SK-N-SH (cell line): ENCODE results near the gene BCAR3. TPM values are rescaled to one million over a fixed set of nuclear protein-coding genes. Genes with fewer than 3 reads are reported as not detected.

ENCODE experiments used
- CTCF ChIA-PET: fragments of 300-600, 350-600 bp; formaldehyde crosslinking; extraction: SDS; loops from one replicate; lab custom pipeline; 2021; lab: Yijun Ruan, JAX
- POLR2A ChIA-PET: fragments of 350-600 bp; sonication (Branson Sonifier 250); formaldehyde crosslinking; extraction: SDS; loops from one replicate; lab custom pipeline; 2020; ENCODE audit warnings: antibody characterized with exemption, inconsistent platforms; lab: Yijun Ruan, JAX
- DNase-seq: peaks from one replicate; pipeline ENCODE4 v3.0.0; 2012
- H2AFZ ChIP-seq: fragments of 200-600 bp; sonication (generic); 2 replicates; pipeline ENCODE4 v1.8.1; 2016; ENCODE audit warnings: antibody characterized with exemption, mild to moderate bottlenecking, low read depth
- H3F3A ChIP-seq: fragments of 200-600 bp; sonication (generic); replicated peaks from 2 replicates; pipeline ENCODE3; 2016; ENCODE audit warnings: antibody characterized with exemption, mild to moderate bottlenecking; ENCODE audit not compliant: insufficient read depth
- H3K27ac ChIP-seq, 2 experiments: fragments of 200-500 bp in 1 of 2; fragments of 200-600 bp in 1 of 2; sonication (Bioruptor generic) in 1 of 2; sonication (generic), shearing (Covaris generic) in 1 of 2; 2 replicates each; pipeline versions ENCODE4 v1.5.1 to v1.6.1; 2014 to 2016; ENCODE audit warnings: low read depth in 2 of 2, inconsistent platforms in 1 of 2, low read length in 1 of 2, mild to moderate bottlenecking in 1 of 2, mixed read lengths in 1 of 2
- H3K27me3 ChIP-seq: fragments of 200-600 bp; sonication (generic), shearing (Covaris generic); 2 replicates; pipeline ENCODE4 v1.6.1; 2016; ENCODE audit warnings: mixed run types; ENCODE audit not compliant: insufficient read depth
- H3K36me3 ChIP-seq, 2 experiments: fragments of 200-500 bp in 1 of 2; fragments of 200-600 bp in 1 of 2; sonication (Bioruptor generic) in 1 of 2; sonication (generic) in 1 of 2; replicated peaks in 1 of 2; 2 replicates each; pipeline versions ENCODE3 to v1.5.1; 2014 to 2016; ENCODE audit warnings: low read length in 1 of 2, mild to moderate bottlenecking in 1 of 2; ENCODE audit not compliant: insufficient read depth in 2 of 2, control insufficient read depth in 1 of 2
- H3K4me1 ChIP-seq, 2 experiments: fragments of 200-500 bp in 1 of 2; fragments of 200-600 bp in 1 of 2; sonication (Bioruptor generic) in 1 of 2; sonication (generic), shearing (Covaris generic) in 1 of 2; 2 replicates each; pipeline versions ENCODE4 v1.5.1 to v1.6.1; 2014 to 2016; ENCODE audit warnings: low read depth in 1 of 2, low read length in 1 of 2, mixed run types in 1 of 2; ENCODE audit not compliant: insufficient read depth in 2 of 2, control insufficient read depth in 1 of 2
- H3K4me2 ChIP-seq: fragments of 200-600 bp; sonication (generic), shearing (Covaris generic); 2 replicates; pipeline ENCODE4 v1.6.1; 2017; ENCODE audit warnings: mixed run types
- H3K4me3 ChIP-seq, 2 experiments: fragments of 200-500 bp in 1 of 2; fragments of 200-600 bp in 1 of 2; sonication (Bioruptor generic) in 1 of 2; sonication (generic), shearing (Covaris generic) in 1 of 2; 2 replicates each; pipeline versions ENCODE4 v1.5.1 to v1.8.1; 2014 to 2016; ENCODE audit warnings: low read depth in 2 of 2, inconsistent platforms in 1 of 2, low read length in 1 of 2, mild to moderate bottlenecking in 1 of 2, mixed read lengths in 1 of 2, moderate library complexity in 1 of 2
- H3K79me2 ChIP-seq: fragments of 200-600 bp; sonication (generic); 2 replicates; pipeline ENCODE4 v1.8.1; 2017; ENCODE audit warnings: mild to moderate bottlenecking; ENCODE audit not compliant: insufficient read depth
- H3K9ac ChIP-seq: fragments of 200-600 bp; sonication (generic); 2 replicates; pipeline ENCODE4 v1.6.1; 2017; ENCODE audit warnings: mixed run types
- H3K9me2 ChIP-seq: fragments of 200-600 bp; sonication (generic); 2 replicates; pipeline ENCODE4 v1.6.1; 2017; ENCODE audit warnings: mixed run types
- H3K9me3 ChIP-seq: fragments of 200-600 bp; sonication (generic); 2 replicates; pipeline ENCODE4 v1.6.1; 2017; ENCODE audit warnings: mixed run types, mild to moderate bottlenecking, moderate library complexity
- H4K20me1 ChIP-seq: fragments of 200-600 bp; sonication (generic); 2 replicates; pipeline ENCODE4 v1.6.1; 2017; ENCODE audit warnings: mild to moderate bottlenecking, mixed run types; ENCODE audit not compliant: insufficient read depth
- CHD2 ChIP-seq: fragments of 150-350 bp; IDR thresholded peaks from 2 replicates; pipeline ENCODE4 v1.6.1; 2018; ENCODE audit warnings: low read length; ENCODE audit not compliant: partially characterized antibody
- CTCF ChIP-seq: fragments of 200-600 bp; sonication (generic); IDR thresholded peaks from 2 replicates; pipeline ENCODE4 v1.6.1; 2017; ENCODE audit warnings: antibody characterized with exemption, mild to moderate bottlenecking, moderate library complexity
- ELF1 ChIP-seq: IDR thresholded peaks from 2 replicates; pipeline ENCODE4 v1.4.0; 2012
- FOXM1 ChIP-seq: IDR thresholded peaks from 2 replicates; pipeline ENCODE4 v1.4.0; 2012; ENCODE audit warnings: low read depth, mild to moderate bottlenecking
- GABPA ChIP-seq: IDR thresholded peaks from 2 replicates; pipeline ENCODE4 v1.4.0; 2012; ENCODE audit warnings: low read depth, mild to moderate bottlenecking
- IRF3 ChIP-seq: fragments of 150-350 bp; IDR thresholded peaks from 2 replicates; pipeline ENCODE4 v1.6.1; 2016; ENCODE audit warnings: mild to moderate bottlenecking, low read depth, low read length
- JUND ChIP-seq: IDR thresholded peaks from 2 replicates; pipeline ENCODE4 v1.4.0; 2012
- MAX ChIP-seq: IDR thresholded peaks from 2 replicates; pipeline ENCODE4 v1.4.0; 2012; ENCODE audit warnings: low read depth
- MEF2A ChIP-seq: IDR thresholded peaks from 2 replicates; pipeline ENCODE4 v1.4.0; 2012; ENCODE audit warnings: low read depth, borderline replicate concordance
- MXI1 ChIP-seq: IDR thresholded peaks from 2 replicates; pipeline ENCODE4 v1.6.1; 2012; ENCODE audit warnings: mild to moderate bottlenecking, low read depth, low read length, improper control_type of control experiment
- NRF1 ChIP-seq: IDR thresholded peaks from 2 replicates; pipeline ENCODE4 v1.6.1; 2012; ENCODE audit warnings: low read depth, mild to moderate bottlenecking, low read length
- PBX3 ChIP-seq: IDR thresholded peaks from 2 replicates; pipeline ENCODE4; 2012
- RAD21 ChIP-seq: IDR thresholded peaks from 2 replicates; pipeline ENCODE4 v1.6.1; 2012; ENCODE audit warnings: mild to moderate bottlenecking, low read length
- RCOR1 ChIP-seq: fragments of 150-350 bp; IDR thresholded peaks from 2 replicates; pipeline ENCODE4 v1.6.1; 2017; ENCODE audit warnings: antibody characterized with exemption, low read length
- SMC3 ChIP-seq: IDR thresholded peaks from 2 replicates; pipeline ENCODE4 v1.6.1; 2012; ENCODE audit warnings: low read depth, low read length, improper control_type of control experiment
- TAF1 ChIP-seq: IDR thresholded peaks from 2 replicates; pipeline ENCODE4 v1.6.1; 2012; ENCODE audit warnings: low read depth, mild to moderate bottlenecking, low read length, moderate library complexity, borderline replicate concordance
- TCF12 ChIP-seq: IDR thresholded peaks from 2 replicates; pipeline ENCODE4 v1.4.0; 2012
- USF1 ChIP-seq: IDR thresholded peaks from 2 replicates; pipeline ENCODE4 v1.4.0; 2012; ENCODE audit warnings: low read depth, borderline replicate concordance
- USF2 ChIP-seq: fragments of 150-350 bp; IDR thresholded peaks from 2 replicates; pipeline ENCODE4 v1.6.1; 2017; ENCODE audit warnings: antibody characterized with exemption, low read length, low read depth, borderline replicate concordance
- YY1 ChIP-seq: IDR thresholded peaks from 2 replicates; pipeline ENCODE4 v1.4.0; 2012; ENCODE audit warnings: low read depth, mild to moderate bottlenecking
- WGBS: methylation state at CpG from one replicate; pipeline ENCODE4 v1.1.6; 2017; ENCODE audit warnings: low lambda C conversion rate; 5-methylcytosine and 5-hydroxymethylcytosine counted together
- polyA plus RNA-seq, 3 experiments: library from polyadenylated mRNA; depleted of rRNA; stranded (reverse); fragments of >200 nt; gene quantifications; 2 replicates each; pipeline ENCODE4 v1.2.3, GENCODE V29; 2012

The BCAR3 gene
- polyA plus RNA-seq, 1 of the 3 experiments (the other 2 are of a cell fraction) = 58.4 TPM

- TF ChIP-seq CTCF = no peak
- TF ChIP-seq TAF1 = no peak
Observed at GRCh38 chr1:93662481-93663207, 19.0 kb downstream of the BCAR3 start (continued).

GRCh38 chr1:93661829-93662474 lies 19.7 kb downstream of the BCAR3 start:
- H2AFZ ChIP-seq = no peak overlapping the region
- peaks cover 44 to 49% of the 10 kb centered on the region in 2 experiments for H3K4me1 ChIP-seq
- peaks cover 10 to 58% of the 10 kb centered on the region in 2 experiments for H3K36me3 ChIP-seq
- POLR2A ChIA-PET = no interaction called here
- peaks cover 37% of the 10 kb centered on the region for H4K20me1 ChIP-seq
- peaks cover 91% of the 10 kb centered on the region for H3K79me2 ChIP-seq
- no peaks in the 10 kb centered on the region for H3K9me3 ChIP-seq
- peak overlapping the region; percentile 57 for H3K4me2 ChIP-seq
- CTCF ChIA-PET = interaction anchor here (1.3 to 4.9 kb wide), 5 partner anchors 18 to 182 kb away, joined by 4 to 18 read pairs (median 7); no protein-coding TSS in a partner anchor
- H3K27ac ChIP-seq = peak overlapping the region; percentile 94 to 99
- WGBS = 57% methylated on average over 6 of the region's 7 CpGs
- no peaks in the 10 kb centered on the region for H3K27me3 ChIP-seq
- H3K9me2 ChIP-seq = no peaks in the 10 kb centered on the region
- no peak for DNase-seq
- peaks cover 72% of the 10 kb centered on the region for H3F3A ChIP-seq
- peak overlapping the region in 1 of 2 experiments; percentile 2; a peak in 1 of 4 replicates for H3K4me3 ChIP-seq
- peak overlapping the region; percentile 38; the same call in 1 of the 2 replicates for H3K9ac ChIP-seq
- TF ChIP-seq TCF12 (peak; percentile 41), GABPA (no peak), SMC3 (no peak), ELF1 (no peak), CTCF (no peak), USF2 (no peak), JUND (peak; percentile 78), CHD2 (no peak), YY1 (no peak; the same call in 1 of the 2 replicates), MXI1 (0 out of 2 replicates have a peak, but pooled peaks have one; percentile 21), IRF3 (no peak), USF1 (no peak), MEF2A (no peak), FOXM1 (no peak), PBX3 (0 out of 2 replicates have a peak, but pooled peaks have one; percentile 36), NRF1 (no peak), MAX (peak; percentile 54; the same call in 1 of the 2 replicates), RCOR1 (no peak), RAD21 (no peak), TAF1 (no peak)
